ENCODE measurements around the gene FCF1. TPM values are rescaled to one million over a fixed set of nuclear protein-coding genes. Genes with fewer than 3 reads are reported as not detected.

The FCF1 gene
- polyA plus RNA-seq, 1 of the 3 experiments (the other 2 are of a cell fraction) = 42.6 TPM

- Histone ChIP-seq H3K27ac (ENCODE audit: low read depth in 2 of 2, low read length in 1 of 2) (no peak overlapping the region), H3K79me2 (ENCODE audit: insufficient read depth) (no peaks in the 10 kb centered on the region), H3K9me3 (no peaks in the 10 kb centered on the region)
Measured at GRCh38 chr14:74747237-74747636, 34.3 kb downstream of the FCF1 start.

GRCh38 chr14:74754157-74754556 lies 41.2 kb downstream of the FCF1 start:
- H3K9me3 ChIP-seq = no peaks in the 10 kb centered on the region
- no peaks in the 10 kb centered on the region for H3K27me3 ChIP-seq (ENCODE audit: insufficient read depth)
- H3K4me2 ChIP-seq = no peak overlapping the region
- H3K27ac ChIP-seq (ENCODE audit: low read depth in 2 of 2, low read length in 1 of 2) = no peak overlapping the region
- no peak for DNase-seq
- H3K4me1 ChIP-seq (ENCODE audit: control insufficient read depth in 1 of 2, insufficient read depth in 2 of 2, low read depth in 1 of 2, low read length in 1 of 2) = no peaks in the 10 kb centered on the region
- no peaks in the 10 kb centered on the region for H3F3A ChIP-seq (replicated peaks; ENCODE audit: insufficient read depth)
- H3K9me2 ChIP-seq = no peaks in the 10 kb centered on the region
- no peak overlapping the region for H3K4me3 ChIP-seq (ENCODE audit: low read depth in 2 of 2, low read length in 1 of 2)
- WGBS (ENCODE audit: low lambda C conversion rate) = 43% methylated on average over 2 of the region's 2 CpGs
- H4K20me1 ChIP-seq (ENCODE audit: insufficient read depth) = no peaks in the 10 kb centered on the region
- CTCF ChIA-PET = interaction anchor here (0.6 kb wide), 1 partner anchor 477 kb away, joined by 3 read pairs; no protein-coding TSS in a partner anchor
- no peak for TF ChIP-seq SMC3 (IDR thresholded peaks at IDR 0.05; ENCODE audit: low read depth, low read length)
- TF ChIP-seq USF2 (IDR thresholded peaks at IDR 0.05; ENCODE audit: borderline replicate concordance, low read depth, low read length) = no peak
- TF ChIP-seq RXRA (IDR thresholded peaks at IDR 0.05; ENCODE audit: borderline replicate concordance, low read depth) = no peak
- no peak for TF ChIP-seq TCF12 (IDR thresholded peaks at IDR 0.05)
- TF ChIP-seq JUND (IDR thresholded peaks at IDR 0.05) = no peak
- no peak for TF ChIP-seq YY1 (IDR thresholded peaks at IDR 0.05; ENCODE audit: low read depth)
- TF ChIP-seq ELF1 (IDR thresholded peaks at IDR 0.05) = no peak
- no peak overlapping the region for H2AFZ ChIP-seq (ENCODE audit: low read depth)
- no peaks in the 10 kb centered on the region for H3K36me3 ChIP-seq (replicated peaks in 1 of 2; ENCODE audit: control insufficient read depth in 1 of 2, insufficient read depth in 2 of 2, low read length in 1 of 2)
- no peaks in the 10 kb centered on the region for H3K79me2 ChIP-seq (ENCODE audit: insufficient read depth)
- H3K9ac ChIP-seq = no peak overlapping the region
- POLR2A ChIA-PET = no interaction called here

More at GRCh38 chr14:74747237-74747636, 34.3 kb downstream of the FCF1 start:
- Histone ChIP-seq H3K27me3 (ENCODE audit: insufficient read depth) (no peaks in the 10 kb centered on the region), H3F3A (replicated peaks; ENCODE audit: insufficient read depth) (no peaks in the 10 kb centered on the region), H2AFZ (ENCODE audit: low read depth) (no peak overlapping the region), H3K4me1 (ENCODE audit: control insufficient read depth in 1 of 2, insufficient read depth in 2 of 2, low read depth in 1 of 2, low read length in 1 of 2) (no peaks in the 10 kb centered on the region), H3K4me3 (ENCODE audit: low read depth in 2 of 2, low read length in 1 of 2) (no peak overlapping the region), H3K4me2 (no peak overlapping the region), H3K9me2 (no peaks in the 10 kb centered on the region), H3K36me3 (replicated peaks in 1 of 2; ENCODE audit: control insufficient read depth in 1 of 2, insufficient read depth in 2 of 2, low read length in 1 of 2) (no peaks in the 10 kb centered on the region), H3K9ac (no peak overlapping the region), H4K20me1 (ENCODE audit: insufficient read depth) (no peaks in the 10 kb centered on the region)
- POLR2A ChIA-PET = no interaction called here
- CTCF ChIA-PET = no interaction called here
- no peak for DNase-seq
- 76% methylated on average over 2 of the region's 2 CpGs for WGBS (ENCODE audit: low lambda C conversion rate)
- TF ChIP-seq MAX (IDR thresholded peaks at IDR 0.05; ENCODE audit: low read depth) (no peak), GATA2 (CRISPR knock-in tag; IDR thresholded peaks at IDR 0.05) (no peak), POLR2AphosphoS5 (IDR thresholded peaks at IDR 0.05; ENCODE audit: low read depth, low read length) (no peak), TAF1 (IDR thresholded peaks at IDR 0.05; ENCODE audit: borderline replicate concordance, low read depth, low read length) (no peak)

GRCh38 chr14:74754899-74755298 lies 42.0 kb downstream of the FCF1 start:
- DNase-seq = no peak
- Histone ChIP-seq H3K27me3 (ENCODE audit: insufficient read depth) (no peaks in the 10 kb centered on the region), H3F3A (replicated peaks; ENCODE audit: insufficient read depth) (no peaks in the 10 kb centered on the region), H3K9me3 (no peaks in the 10 kb centered on the region), H2AFZ (ENCODE audit: low read depth) (no peak overlapping the region), H3K79me2 (ENCODE audit: insufficient read depth) (no peaks in the 10 kb centered on the region), H3K9ac (no peak overlapping the region), H3K4me1 (ENCODE audit: control insufficient read depth in 1 of 2, insufficient read depth in 2 of 2, low read depth in 1 of 2, low read length in 1 of 2) (no peaks in the 10 kb centered on the region), H4K20me1 (ENCODE audit: insufficient read depth) (no peaks in the 10 kb centered on the region), H3K9me2 (no peaks in the 10 kb centered on the region), H3K4me2 (no peak overlapping the region), H3K4me3 (ENCODE audit: low read depth in 2 of 2, low read length in 1 of 2) (no peak overlapping the region), H3K36me3 (replicated peaks in 1 of 2; ENCODE audit: control insufficient read depth in 1 of 2, insufficient read depth in 2 of 2, low read length in 1 of 2) (no peaks in the 10 kb centered on the region), H3K27ac (ENCODE audit: low read depth in 2 of 2, low read length in 1 of 2) (no peak overlapping the region)
- ChIA-PET CTCF (interaction anchor here (1.2 kb wide), 1 partner anchor 243 kb away, joined by 3 read pairs; no protein-coding TSS in a partner anchor), POLR2A (no interaction called here)
- WGBS (ENCODE audit: low lambda C conversion rate) = 75% methylated on average over 4 of the region's 7 CpGs
- TF ChIP-seq GABPA (IDR thresholded peaks at IDR 0.05; ENCODE audit: low read depth) = no peak
- no peak for TF ChIP-seq FOSL2 (IDR thresholded peaks at IDR 0.05; ENCODE audit: borderline replicate concordance, low read depth)
- TF ChIP-seq JUND (IDR thresholded peaks at IDR 0.05) = no peak
- TF ChIP-seq FOXJ3 (CRISPR knock-in tag; IDR thresholded peaks at IDR 0.05) = no peak
- no peak for TF ChIP-seq MAX (IDR thresholded peaks at IDR 0.05; ENCODE audit: low read depth)
- TF ChIP-seq GATA2 (CRISPR knock-in tag; IDR thresholded peaks at IDR 0.05) = no peak
- TF ChIP-seq RCOR1 (IDR thresholded peaks at IDR 0.05; ENCODE audit: low read length) = no peak
- TF ChIP-seq NFIC (IDR thresholded peaks at IDR 0.05; ENCODE audit: borderline replicate concordance) = no peak
- TF ChIP-seq TCF12 (IDR thresholded peaks at IDR 0.05) = no peak
- no peak for TF ChIP-seq NRF1 (IDR thresholded peaks at IDR 0.05; ENCODE audit: low read depth, low read length)
- TF ChIP-seq EP300 (IDR thresholded peaks at IDR 0.05; ENCODE audit: borderline replicate concordance in 1 of 2, low read depth in 1 of 2, low read length in 1 of 2) = no peak
- no peak for TF ChIP-seq SIN3A (IDR thresholded peaks at IDR 0.05; ENCODE audit: borderline replicate concordance, low read depth, low read length)
- TF ChIP-seq USF2 (IDR thresholded peaks at IDR 0.05; ENCODE audit: borderline replicate concordance, low read depth, low read length) = no peak
- TF ChIP-seq RXRA (IDR thresholded peaks at IDR 0.05; ENCODE audit: borderline replicate concordance, low read depth) = no peak
- TF ChIP-seq EZH2phosphoT487 (IDR thresholded peaks at IDR 0.05; ENCODE audit: borderline replicate concordance, low read depth) = no peak
- no peak for TF ChIP-seq TAF1 (IDR thresholded peaks at IDR 0.05; ENCODE audit: borderline replicate concordance, low read depth, low read length)

Data from SK-N-SH (cell line).